ENCODE data around the gene NPBWR2.
A peak's percentile ranks its signal among the peaks of the same experiment; 100 is the strongest.

The NPBWR2 gene

GRCh38 chr20:64108731-64109681 is 1.6 kb upstream of the NPBWR2 start:
- in situ Hi-C loops (cut with HindIII; ENCODE audit: low pct_ligation_motif_present, low pct_unique_long_range_greater_than_20kb, low sequenced_read_pairs), result no loop called here
- DNase-seq, result no peak

- in situ Hi-C loops (cut with HindIII; ENCODE audit: low pct_ligation_motif_present, low pct_unique_long_range_greater_than_20kb, low sequenced_read_pairs), result no loop called here
- no peak for DNase-seq
These were observed 532 bp upstream of the NPBWR2 start for GRCh38 chr20:64107736-64108457.

- in situ Hi-C loops (cut with HindIII; ENCODE audit: low pct_ligation_motif_present, low pct_unique_long_range_greater_than_20kb, low sequenced_read_pairs), result no loop called here
- DNase-seq, result no peak
These were observed 867 bp downstream of the NPBWR2 start for GRCh38 chr20:64106435-64106961.

GRCh38 chr20:64105846-64106434 is 1.4 kb downstream of the NPBWR2 start:
- in situ Hi-C loops (cut with HindIII; ENCODE audit: low pct_ligation_motif_present, low pct_unique_long_range_greater_than_20kb, low sequenced_read_pairs), result no loop called here
- no peak for DNase-seq

GRCh38 chr20:64104667-64105451 is 2.5 kb downstream of the NPBWR2 start:
- no peak for DNase-seq
- in situ Hi-C loops (cut with HindIII; ENCODE audit: low pct_ligation_motif_present, low pct_unique_long_range_greater_than_20kb, low sequenced_read_pairs), result no loop called here

GRCh38 chr20:64103871-64104666 is 3.3 kb downstream of the NPBWR2 start:
- in situ Hi-C loops (cut with HindIII; ENCODE audit: low pct_ligation_motif_present, low pct_unique_long_range_greater_than_20kb, low sequenced_read_pairs), result no loop called here
- no peak for DNase-seq

- in situ Hi-C loops (cut with HindIII; ENCODE audit: low pct_ligation_motif_present, low pct_unique_long_range_greater_than_20kb, low sequenced_read_pairs), result no loop called here
- no peak for DNase-seq
These were observed 4.6 kb downstream of the NPBWR2 start for GRCh38 chr20:64102647-64103354.

GRCh38 chr20:64101731-64102621 is 5.4 kb downstream of the NPBWR2 start:
- DNase-seq, result peak; percentile 52
- in situ Hi-C loops (cut with HindIII; ENCODE audit: low pct_ligation_motif_present, low pct_unique_long_range_greater_than_20kb, low sequenced_read_pairs), result no loop called here

GRCh38 chr20:64100946-64101688 is 6.2 kb downstream of the NPBWR2 start:
- in situ Hi-C loops (cut with HindIII; ENCODE audit: low pct_ligation_motif_present, low pct_unique_long_range_greater_than_20kb, low sequenced_read_pairs), result no loop called here
- DNase-seq, result no peak

GRCh38 chr20:64100566-64100888 is 6.8 kb downstream of the NPBWR2 start:
- in situ Hi-C loops (cut with HindIII; ENCODE audit: low pct_ligation_motif_present, low pct_unique_long_range_greater_than_20kb, low sequenced_read_pairs), result no loop called here

GRCh38 chr20:64099880-64100565 is 7.3 kb downstream of the NPBWR2 start:
- in situ Hi-C loops (cut with HindIII; ENCODE audit: low pct_ligation_motif_present, low pct_unique_long_range_greater_than_20kb, low sequenced_read_pairs), result no loop called here
- no peak for DNase-seq

More at GRCh38 chr20:64100566-64100888, 6.8 kb downstream of the NPBWR2 start:
- no peak for DNase-seq

- in situ Hi-C loops (cut with HindIII; ENCODE audit: low pct_ligation_motif_present, low pct_unique_long_range_greater_than_20kb, low sequenced_read_pairs), result no loop called here
- no peak for DNase-seq
These were observed 8.1 kb downstream of the NPBWR2 start for GRCh38 chr20:64099086-64099786.

GRCh38 chr20:64098471-64099013 is 8.8 kb downstream of the NPBWR2 start:
- in situ Hi-C loops (cut with HindIII; ENCODE audit: low pct_ligation_motif_present, low pct_unique_long_range_greater_than_20kb, low sequenced_read_pairs), result no loop called here
- no peak for DNase-seq

- in situ Hi-C loops (cut with HindIII; ENCODE audit: low pct_ligation_motif_present, low pct_unique_long_range_greater_than_20kb, low sequenced_read_pairs), result no loop called here
- DNase-seq, result no peak
These were observed 10.8 kb downstream of the NPBWR2 start for GRCh38 chr20:64096535-64096934.
